Nephron (organoid): ENCODE results near the gene ARMC9.

ENCODE experiments used
- H3K27ac Mint-ChIP-seq, 3 experiments: 2 replicates each; pipeline ENCODE4 v1.8.0; 2020; ENCODE audit warnings: mixed read lengths in 3 of 3, mild to moderate bottlenecking in 2 of 3, moderate library complexity in 1 of 3
- H3K27me3 Mint-ChIP-seq: 2 replicates; pipeline ENCODE4 v1.8.0; 2021; ENCODE audit warnings: low read depth, mild to moderate bottlenecking, moderate library complexity, mixed read lengths
- H3K36me3 Mint-ChIP-seq: 2 replicates; pipeline ENCODE4 v1.8.0; 2020; ENCODE audit warnings: low read depth, mixed read lengths
- H3K4me1 Mint-ChIP-seq: 2 replicates; pipeline ENCODE4 v1.8.0; 2020; ENCODE audit warnings: mixed read lengths
- H3K4me3 Mint-ChIP-seq, 3 experiments: 2 replicates each; pipeline ENCODE4 v1.8.0; 2020; ENCODE audit warnings: mild to moderate bottlenecking in 3 of 3, mixed read lengths in 3 of 3, moderate library complexity in 2 of 3
- H3K9me3 Mint-ChIP-seq: 2 replicates; pipeline ENCODE4 v1.8.0; 2020; ENCODE audit warnings: mixed read lengths
- CTCF ChIP-seq, 3 experiments: fragments of 200-600 bp; sonication (generic); IDR thresholded peaks; one replicate each; pipeline ENCODE4 v1.5.0; 2021; ENCODE audit warnings: antibody characterized with exemption in 3 of 3; ENCODE audit not compliant: unreplicated experiment in 3 of 3

The ARMC9 gene

DNA sequence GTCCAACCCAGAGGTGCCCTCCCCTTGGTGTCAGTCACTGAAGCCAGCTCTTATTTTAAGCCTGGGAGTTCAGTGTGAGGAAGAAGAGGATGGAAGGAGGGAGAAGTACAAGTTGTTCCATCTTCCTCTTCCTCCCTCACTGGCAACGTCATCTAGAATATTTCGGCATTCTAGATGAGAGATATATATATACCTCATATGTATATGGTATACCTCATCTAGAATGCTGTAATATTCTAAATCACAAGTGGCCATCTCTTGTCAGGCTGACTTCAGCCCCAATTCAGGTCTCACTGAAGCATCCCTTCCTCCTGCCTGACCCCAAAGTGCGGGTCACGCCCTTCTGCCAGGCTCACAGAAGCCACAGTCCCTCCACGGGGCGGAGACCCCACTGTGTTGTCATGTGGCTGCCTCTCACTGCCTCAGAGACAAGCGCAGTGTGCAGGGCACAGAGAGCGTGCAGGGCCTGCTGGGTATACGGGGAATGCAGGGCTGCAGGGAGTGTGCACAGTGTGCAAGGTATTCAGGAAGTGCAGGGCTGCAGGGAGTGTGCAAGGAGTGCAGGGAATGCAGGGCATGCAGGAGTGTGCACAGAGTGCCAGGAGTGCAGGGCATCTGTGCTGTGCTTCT, 164.2 kb downstream of the ARMC9 start:
- TF ChIP-seq CTCF (IDR thresholded peaks at IDR 0.05; ENCODE audit: unreplicated experiment in 3 of 3) = no peak
- no peaks in the 10 kb centered on the region for H3K4me1 Mint-ChIP-seq

DNA sequence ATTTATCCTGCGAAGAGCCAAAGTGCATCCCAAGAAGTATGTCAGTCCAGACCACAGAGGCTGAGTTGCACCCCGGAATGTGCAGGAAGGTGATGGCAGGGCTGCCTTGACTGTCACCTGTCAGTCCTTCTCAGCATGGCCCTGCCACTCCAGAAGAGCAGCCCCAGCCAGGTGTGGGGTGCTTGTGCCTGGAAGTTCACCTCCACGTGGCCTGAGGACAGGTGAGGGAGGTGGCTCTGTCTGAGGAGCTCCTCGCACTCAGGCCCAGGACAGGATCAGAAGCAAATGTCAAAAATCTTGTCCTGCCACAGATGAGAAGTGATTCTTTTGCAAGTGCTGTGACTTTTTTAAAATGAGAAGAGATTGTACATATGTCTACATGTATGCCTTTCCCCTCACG, 165.6 kb downstream of the ARMC9 start:
- Mint-ChIP-seq H3K4me1 (no peaks in the 10 kb centered on the region), H3K9me3 (no peaks in the 10 kb centered on the region), H3K36me3 (peaks cover 29% of the 10 kb centered on the region), H3K4me3 (no peak overlapping the region), H3K27ac (no peak overlapping the region), H3K27me3 (peaks cover 3% of the 10 kb centered on the region)
- no peak for TF ChIP-seq CTCF (IDR thresholded peaks at IDR 0.05; ENCODE audit: unreplicated experiment in 3 of 3)

More for the DNA sequence above, 164.2 kb downstream of the ARMC9 start:
- H3K9me3 Mint-ChIP-seq = no peaks in the 10 kb centered on the region
- H3K27ac Mint-ChIP-seq = no peak overlapping the region
- H3K4me3 Mint-ChIP-seq = no peak overlapping the region
- H3K27me3 Mint-ChIP-seq = peaks cover 3% of the 10 kb centered on the region
- peaks cover 25% of the 10 kb centered on the region for H3K36me3 Mint-ChIP-seq

GRCh38 chr2:231364961-231365810, 166.8 kb downstream of the ARMC9 start:
- peaks cover 3% of the 10 kb centered on the region for H3K27me3 Mint-ChIP-seq
- no peaks in the 10 kb centered on the region for H3K4me1 Mint-ChIP-seq
- no peak overlapping the region for H3K4me3 Mint-ChIP-seq
- peak overlapping the region; percentile 8 to 19 (median 10) for H3K27ac Mint-ChIP-seq
- H3K36me3 Mint-ChIP-seq = peaks cover 29% of the 10 kb centered on the region
- H3K9me3 Mint-ChIP-seq = no peaks in the 10 kb centered on the region
- TF ChIP-seq CTCF (IDR thresholded peaks at IDR 0.05; ENCODE audit: unreplicated experiment in 3 of 3) = no peak

DNA sequence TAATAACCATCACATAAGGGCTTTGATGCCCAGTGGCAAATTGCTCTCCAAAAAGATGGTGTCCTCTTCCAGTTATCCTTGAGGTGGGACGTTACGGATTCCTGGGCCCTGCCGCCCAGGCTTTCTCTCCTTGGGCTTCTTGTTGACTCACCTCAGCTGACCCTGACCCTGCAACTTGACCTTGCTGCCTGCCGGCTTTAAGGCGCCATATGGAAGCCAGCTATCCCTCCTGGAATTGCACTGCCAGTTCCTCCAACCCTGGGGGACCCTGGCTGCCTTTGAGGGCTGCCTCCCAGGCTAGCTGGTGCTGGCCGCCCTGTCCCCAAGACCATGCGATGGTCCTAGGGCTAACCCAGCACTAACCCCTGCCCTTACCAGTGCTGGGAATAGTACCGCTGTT, 168.7 kb downstream of the ARMC9 start:
- H3K4me3 Mint-ChIP-seq = no peak overlapping the region
- no peaks in the 10 kb centered on the region for H3K4me1 Mint-ChIP-seq
- H3K27me3 Mint-ChIP-seq = no peaks in the 10 kb centered on the region
- H3K36me3 Mint-ChIP-seq = peaks cover 17% of the 10 kb centered on the region
- no peak overlapping the region for H3K27ac Mint-ChIP-seq
- no peak for TF ChIP-seq CTCF (IDR thresholded peaks at IDR 0.05; ENCODE audit: unreplicated experiment in 3 of 3)
- no peaks in the 10 kb centered on the region for H3K9me3 Mint-ChIP-seq

GRCh38 chr2:231369580-231370428, 171.4 kb downstream of the ARMC9 start:
- H3K4me1 Mint-ChIP-seq = no peaks in the 10 kb centered on the region
- H3K4me3 Mint-ChIP-seq = no peak overlapping the region
- no peak for TF ChIP-seq CTCF (IDR thresholded peaks at IDR 0.05; ENCODE audit: unreplicated experiment in 3 of 3)
- peaks cover 2% of the 10 kb centered on the region for H3K27me3 Mint-ChIP-seq
- no peaks in the 10 kb centered on the region for H3K9me3 Mint-ChIP-seq
- H3K27ac Mint-ChIP-seq = no peak overlapping the region
- peaks cover 13% of the 10 kb centered on the region for H3K36me3 Mint-ChIP-seq
